GM23338 (cell line): ENCODE measurements around the gene BAHCC1. TPM values are rescaled to one million over a fixed set of nuclear protein-coding genes. Genes with fewer than 3 reads are reported as not detected.

Experiments
- ATAC-seq: fragments of 200-7000 bp; cut with Tn5 transposase; 3 replicates; pipeline ENCODE4 v1.9.1; 2020
- DNase-seq: peaks from one replicate; pipeline ENCODE4 v3.0.0-alpha.2; 2015; ENCODE audit warnings: low spot score
- H2AFZ ChIP-seq: fragments of 200-600 bp; sonication (generic); 2 replicates; pipeline ENCODE4 v1.8.0; 2016; ENCODE audit warnings: antibody characterized with exemption, mild to moderate bottlenecking, moderate library complexity
- H3F3A ChIP-seq: fragments of 200-600 bp; sonication (generic); replicated peaks from 2 replicates; pipeline ENCODE4 v1.8.0; 2017; ENCODE audit warnings: antibody characterized with exemption, mixed run types, low read depth
- H3K27ac ChIP-seq: fragments of 200-600 bp; sonication (generic); 2 replicates; pipeline ENCODE4 v1.6.1; 2016; ENCODE audit warnings: low read depth
- H3K27me3 ChIP-seq: fragments of 200-600 bp; sonication (generic); 2 replicates; pipeline ENCODE4 v1.8.0; 2016; ENCODE audit warnings: mild to moderate bottlenecking, mixed run types, moderate library complexity; ENCODE audit not compliant: insufficient read depth
- H3K36me3 ChIP-seq: fragments of 200-600 bp; sonication (generic); 2 replicates; pipeline ENCODE4 v1.8.0; 2016; ENCODE audit warnings: mild to moderate bottlenecking; ENCODE audit not compliant: insufficient read depth
- H3K4me1 ChIP-seq: fragments of 200-600 bp; sonication (generic); 2 replicates; pipeline ENCODE4 v1.8.0; 2016; ENCODE audit warnings: mild to moderate bottlenecking, moderate library complexity; ENCODE audit not compliant: insufficient read depth
- H3K4me2 ChIP-seq: fragments of 200-600 bp; sonication (generic); 2 replicates; pipeline ENCODE4 v1.7.1; 2017; ENCODE audit warnings: mixed run types
- H3K4me3 ChIP-seq: fragments of 200-600 bp; sonication (generic); 2 replicates; pipeline ENCODE4 v1.6.1; 2016; ENCODE audit warnings: mixed run types
- H3K79me2 ChIP-seq: fragments of 200-600 bp; sonication (generic); replicated peaks from 2 replicates; pipeline ENCODE4 v1.8.0; 2017; ENCODE audit warnings: mild to moderate bottlenecking; ENCODE audit not compliant: insufficient read depth
- H3K9me2 ChIP-seq: fragments of 200-600 bp; sonication (generic); 2 replicates; pipeline ENCODE4 v1.8.0; 2017; ENCODE audit not compliant: insufficient read depth
- H4K20me1 ChIP-seq: fragments of 200-600 bp; sonication (generic); replicated peaks from 2 replicates; pipeline ENCODE4 v1.8.0; 2017; ENCODE audit warnings: mild to moderate bottlenecking; ENCODE audit not compliant: insufficient read depth
- H3K27ac Mint-ChIP-seq: 2 replicates; pipeline ENCODE4 v1.8.0; 2020; ENCODE audit warnings: inconsistent platforms, mild to moderate bottlenecking, moderate library complexity, mixed read lengths
- H3K27me3 Mint-ChIP-seq: 3 replicates; pipeline ENCODE4 v1.8.0; 2022; ENCODE audit warnings: low read depth, mild to moderate bottlenecking, moderate library complexity, mixed read lengths, inconsistent platforms; ENCODE audit not compliant: insufficient read depth, poor library complexity
- H3K36me3 Mint-ChIP-seq: 3 replicates; pipeline ENCODE4 v1.8.0; 2021; ENCODE audit warnings: low read depth, mild to moderate bottlenecking, inconsistent platforms, moderate library complexity, mixed read lengths
- H3K4me1 Mint-ChIP-seq: 3 replicates; pipeline ENCODE4 v1.8.0; 2020; ENCODE audit warnings: mild to moderate bottlenecking, inconsistent platforms, mixed read lengths
- H3K4me3 Mint-ChIP-seq: 3 replicates; pipeline ENCODE4 v1.8.0; 2021; ENCODE audit warnings: moderate library complexity, mild to moderate bottlenecking, inconsistent platforms, mixed read lengths
- H3K9me3 Mint-ChIP-seq: 3 replicates; pipeline ENCODE4 v1.8.0; 2020; ENCODE audit warnings: moderate library complexity, mild to moderate bottlenecking, inconsistent platforms, mixed read lengths
- CREB1 ChIP-seq: fragments of 250-450 bp; sonication (Bioruptor Pico); IDR thresholded peaks from 2 replicates; pipeline ENCODE4 v1.5.0; 2020; ENCODE audit warnings: low read depth, mild to moderate bottlenecking, moderate library complexity
- CTCF ChIP-seq, 2 experiments: fragments of 200-600 bp in 1 of 2; sonication (generic) in 1 of 2; conservative IDR thresholded peaks; 2 replicates each; pipeline versions ENCODE4 v1.5.1 to v1.6.1; 2016 to 2017; ENCODE audit warnings: antibody characterized with exemption in 2 of 2, low read depth in 2 of 2, mild to moderate bottlenecking in 2 of 2, moderate library complexity in 1 of 2
- ETS1 ChIP-seq: IDR thresholded peaks from 2 replicates; pipeline ENCODE4 v1.6.1; 2016; ENCODE audit warnings: antibody characterized with exemption
- EZH2 ChIP-seq: fragments of 200-600 bp; sonication (generic); IDR thresholded peaks from one replicate; pipeline ENCODE4 v1.8.0; 2017; ENCODE audit warnings: antibody characterized with exemption, mild to moderate bottlenecking, low read depth; ENCODE audit not compliant: unreplicated experiment
- EZH2phosphoT487 ChIP-seq: fragments of 200-600 bp; sonication (generic); IDR thresholded peaks from one replicate; pipeline ENCODE4 v1.8.1; 2018; ENCODE audit warnings: antibody characterized with exemption; ENCODE audit not compliant: unreplicated experiment
- NANOG ChIP-seq: IDR thresholded peaks from 2 replicates; pipeline ENCODE4 v1.6.1; 2016; ENCODE audit warnings: antibody characterized with exemption, borderline replicate concordance
- REST ChIP-seq: IDR thresholded peaks from one replicate; pipeline ENCODE4 v1.6.1; 2018; ENCODE audit warnings: antibody characterized with exemption; ENCODE audit not compliant: unreplicated experiment
- STAT1 ChIP-seq: IDR thresholded peaks from one replicate; pipeline ENCODE4 v1.6.1; 2016; ENCODE audit warnings: antibody characterized with exemption; ENCODE audit not compliant: unreplicated experiment
- ZNF331 ChIP-seq: fragments of 250-450 bp; sonication (Bioruptor Pico); IDR thresholded peaks from 2 replicates; pipeline ENCODE4 v1.5.0; 2020; ENCODE audit warnings: low read depth, mild to moderate bottlenecking, moderate library complexity
- polyA plus RNA-seq: library from polyadenylated mRNA; unstranded; fragments of >200 nt; fragmentation: Nextera tagmentation; extraction: Ambion mirVana; gene quantifications from 2 replicates; pipeline ENCODE4 v1.2.1, GENCODE V29; 2016
- total RNA-seq: library from RNA; depleted of rRNA; stranded (reverse); fragments of >200 nt; shearing (Covaris generic); gene quantifications from 2 replicates; pipeline ENCODE4 v1.2.3, GENCODE V29; 2014

Gene BAHCC1
- total and polyA plus RNA-seq, 2 experiments from 2014 or later: 0.24 to 1.1 TPM

- TF ChIP-seq REST: no peak
- TF ChIP-seq EZH2phosphoT487: no peak
Observed at GRCh38 chr17:81366648-81367047, 28.6 kb upstream of the BAHCC1 start (continued).

- Histone ChIP-seq H3K9me2 (no peaks in the 10 kb centered on the region), H3K36me3 (no peaks in the 10 kb centered on the region), H3K27ac (no peak overlapping the region), H2AFZ (no peak overlapping the region), H3K4me2 (no peak overlapping the region), H4K20me1 (no peaks in the 10 kb centered on the region), H3K4me1 (no peaks in the 10 kb centered on the region; the same call in 1 of the 2 replicates), H3K4me3 (no peak overlapping the region), H3F3A (no peaks in the 10 kb centered on the region), H3K79me2 (no peaks in the 10 kb centered on the region), H3K27me3 (no peaks in the 10 kb centered on the region)
- TF ChIP-seq ETS1: no peak
- TF ChIP-seq NANOG: no peak
- TF ChIP-seq EZH2: no peak
- TF ChIP-seq CREB1 (CRISPR knock-in tag): no peak
- TF ChIP-seq STAT1: no peak
- TF ChIP-seq CTCF (conservative IDR thresholded peaks at IDR 0.05; ENCODE audit: low read depth in 2 of 2): no peak
- TF ChIP-seq REST: no peak
- TF ChIP-seq ZNF331 (CRISPR knock-in tag): no peak
- Mint-ChIP-seq H3K4me1 (peaks cover 6% of the 10 kb centered on the region; the same call in 2 of the 3 replicates), H3K4me3 (no peak overlapping the region), H3K27ac (no peak overlapping the region), H3K36me3 (no peaks in the 10 kb centered on the region), H3K9me3 (no peaks in the 10 kb centered on the region), H3K27me3 (peaks cover 22% of the 10 kb centered on the region)
- no peak for DNase-seq
- no peak for ATAC-seq
Observed at GRCh38 chr17:81367171-81367570, 28.1 kb upstream of the BAHCC1 start.
